ENCODE results near the gene SELENBP1.

DNA sequence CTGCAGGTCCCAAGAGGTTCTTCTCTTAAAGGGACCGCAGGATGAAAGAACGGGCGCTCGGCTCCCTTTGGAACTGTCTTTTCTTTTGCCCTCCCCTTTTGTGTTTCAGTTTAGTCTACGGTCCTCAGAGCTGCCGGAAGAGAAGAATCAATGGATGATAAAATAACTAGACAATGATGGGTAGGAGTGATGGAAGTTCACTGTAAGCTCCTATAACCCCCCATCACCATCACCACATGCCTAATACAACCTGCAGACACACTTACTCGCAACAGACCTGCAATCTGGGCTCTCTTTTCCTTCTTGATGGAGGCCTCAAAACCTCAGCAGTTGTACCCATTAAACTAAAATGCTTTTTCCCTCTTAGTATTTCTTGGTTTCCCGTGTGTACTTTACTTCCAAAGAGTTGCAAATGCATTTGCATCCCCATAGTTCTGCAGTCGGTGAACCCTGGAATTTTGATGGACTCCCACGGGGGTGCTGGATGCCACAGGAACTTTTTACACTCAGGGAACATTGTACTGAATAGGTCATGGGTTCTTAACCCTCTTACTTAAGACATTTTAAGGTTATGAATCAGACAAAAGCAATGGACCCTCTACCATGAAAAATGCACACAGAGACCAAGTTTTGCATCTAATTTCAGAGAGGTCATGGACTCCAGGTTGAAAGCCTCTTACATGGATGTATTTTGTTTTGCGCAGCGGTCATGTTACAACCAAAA is 24.8 kb downstream of the SELENBP1 start:
- TF ChIP-seq GLIS3 (CRISPR knock-in tag; IDR thresholded peaks at IDR 0.05), result no peak
- TF ChIP-seq SNAI2 (CRISPR knock-in tag; IDR thresholded peaks at IDR 0.05), result no peak
- TF ChIP-seq, protein P1, sequence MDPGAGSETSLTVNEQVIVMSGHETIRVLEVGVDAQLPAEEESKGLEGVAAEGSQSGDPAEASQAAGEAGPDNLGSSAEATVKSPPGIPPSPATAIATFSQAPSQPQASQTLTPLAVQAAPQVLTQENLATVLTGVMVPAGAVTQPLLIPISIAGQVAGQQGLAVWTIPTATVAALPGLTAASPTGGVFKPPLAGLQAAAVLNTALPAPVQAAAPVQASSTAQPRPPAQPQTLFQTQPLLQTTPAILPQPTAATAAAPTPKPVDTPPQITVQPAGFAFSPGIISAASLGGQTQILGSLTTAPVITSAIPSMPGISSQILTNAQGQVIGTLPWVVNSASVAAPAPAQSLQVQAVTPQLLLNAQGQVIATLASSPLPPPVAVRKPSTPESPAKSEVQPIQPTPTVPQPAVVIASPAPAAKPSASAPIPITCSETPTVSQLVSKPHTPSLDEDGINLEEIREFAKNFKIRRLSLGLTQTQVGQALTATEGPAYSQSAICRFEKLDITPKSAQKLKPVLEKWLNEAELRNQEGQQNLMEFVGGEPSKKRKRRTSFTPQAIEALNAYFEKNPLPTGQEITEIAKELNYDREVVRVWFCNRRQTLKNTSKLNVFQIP (CRISPR knock-in tag; IDR thresholded peaks at IDR 0.05; ENCODE audit: borderline replicate concordance, low read depth), result no peak
- no peak for TF ChIP-seq BACH2 (CRISPR knock-in tag; IDR thresholded peaks at IDR 0.05; ENCODE audit: borderline replicate concordance)
- no peak for TF ChIP-seq ISL1 (CRISPR knock-in tag; IDR thresholded peaks at IDR 0.05)
- TF ChIP-seq, protein P2, sequence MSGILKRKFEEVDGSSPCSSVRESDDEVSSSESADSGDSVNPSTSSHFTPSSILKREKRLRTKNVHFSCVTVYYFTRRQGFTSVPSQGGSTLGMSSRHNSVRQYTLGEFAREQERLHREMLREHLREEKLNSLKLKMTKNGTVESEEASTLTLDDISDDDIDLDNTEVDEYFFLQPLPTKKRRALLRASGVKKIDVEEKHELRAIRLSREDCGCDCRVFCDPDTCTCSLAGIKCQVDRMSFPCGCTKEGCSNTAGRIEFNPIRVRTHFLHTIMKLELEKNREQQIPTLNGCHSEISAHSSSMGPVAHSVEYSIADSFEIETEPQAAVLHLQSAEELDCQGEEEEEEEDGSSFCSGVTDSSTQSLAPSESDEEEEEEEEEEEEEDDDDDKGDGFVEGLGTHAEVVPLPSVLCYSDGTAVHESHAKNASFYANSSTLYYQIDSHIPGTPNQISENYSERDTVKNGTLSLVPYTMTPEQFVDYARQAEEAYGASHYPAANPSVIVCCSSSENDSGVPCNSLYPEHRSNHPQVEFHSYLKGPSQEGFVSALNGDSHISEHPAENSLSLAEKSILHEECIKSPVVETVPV (CRISPR knock-in tag; IDR thresholded peaks at IDR 0.05), result no peak
- no peak for TF ChIP-seq PPARA (CRISPR knock-in tag; IDR thresholded peaks at IDR 0.05; ENCODE audit: borderline replicate concordance)
- no peak for TF ChIP-seq TCF4 (CRISPR knock-in tag; IDR thresholded peaks at IDR 0.05; ENCODE audit: borderline replicate concordance)
- no peak for TF ChIP-seq ZFP3 (CRISPR knock-in tag; IDR thresholded peaks at IDR 0.05)
- TF ChIP-seq PATZ1 (CRISPR knock-in tag; IDR thresholded peaks at IDR 0.05; ENCODE audit: borderline replicate concordance), result no peak
- TF ChIP-seq RARB (CRISPR knock-in tag; IDR thresholded peaks at IDR 0.05), result no peak
- no peak for TF ChIP-seq ZFP30 (CRISPR knock-in tag; IDR thresholded peaks at IDR 0.05)
- no peak for TF ChIP-seq ARNTL (CRISPR knock-in tag; IDR thresholded peaks at IDR 0.05; ENCODE audit: borderline replicate concordance, low read depth)
- no peak for TF ChIP-seq ESRRG (CRISPR knock-in tag; IDR thresholded peaks at IDR 0.05)

All from SK-N-SH treated with all-trans-retinoic acid at 6 μM for 48 hours (cell line).